Left ventricle myocardium inferior (tissue), 1 donor: ENCODE results near the gene KCNMB3. TPM values are rescaled to one million over a fixed set of nuclear protein-coding genes. Genes with fewer than 3 reads are reported as not detected.

Source experiments
- DNase-seq: peaks from one replicate; pipeline ENCODE4 v3.0.0-alpha.2; 2020
- H3K27ac ChIP-seq: fragments of 200-600 bp; replicated peaks from 2 replicates; pipeline ENCODE4 v1.8.0; 2021
- H3K27me3 ChIP-seq: fragments of 200-600 bp; 2 replicates; pipeline ENCODE4 v1.8.0; 2021; ENCODE audit warnings: low read depth
- H3K36me3 ChIP-seq: fragments of 200-600 bp; 2 replicates; pipeline ENCODE4 v1.8.0; 2021
- H3K4me1 ChIP-seq: fragments of 200-600 bp; 2 replicates; pipeline ENCODE4 v1.8.0; 2021
- H3K4me3 ChIP-seq: fragments of 200-600 bp; 2 replicates; pipeline ENCODE4 v1.8.0; 2021; ENCODE audit warnings: mild to moderate bottlenecking, moderate library complexity
- H3K9me3 ChIP-seq: fragments of 200-600 bp; replicated peaks from 2 replicates; pipeline ENCODE4 v1.8.0; 2021
- CTCF ChIP-seq: fragments of 200-600 bp; IDR thresholded peaks from 2 replicates; pipeline ENCODE4 v1.8.0; 2021; ENCODE audit warnings: antibody characterized with exemption, mild to moderate bottlenecking, borderline replicate concordance
- intact Hi-C: fragments of 100-400 bp; cut with micrococcal nuclease; formaldehyde crosslinking; loops from one replicate; pipeline ENCODE4 v1.11.0; 2022
- total RNA-seq: library from RNA; stranded (reverse); fragmentation: NEBNext Ultra II Directional; extraction: Animal tissue kit (Norgen Biotek cat#: 25700); gene quantifications from one replicate; pipeline ENCODE4 v1.2.1, GENCODE V29; 2021
- donor health status: DM: no; HTN: yes; CAD: no; lungs with severe emphysema.

KCNMB3 gene
- total RNA-seq, 1 donor from 2014 or later, result 0.96 TPM

DNA sequence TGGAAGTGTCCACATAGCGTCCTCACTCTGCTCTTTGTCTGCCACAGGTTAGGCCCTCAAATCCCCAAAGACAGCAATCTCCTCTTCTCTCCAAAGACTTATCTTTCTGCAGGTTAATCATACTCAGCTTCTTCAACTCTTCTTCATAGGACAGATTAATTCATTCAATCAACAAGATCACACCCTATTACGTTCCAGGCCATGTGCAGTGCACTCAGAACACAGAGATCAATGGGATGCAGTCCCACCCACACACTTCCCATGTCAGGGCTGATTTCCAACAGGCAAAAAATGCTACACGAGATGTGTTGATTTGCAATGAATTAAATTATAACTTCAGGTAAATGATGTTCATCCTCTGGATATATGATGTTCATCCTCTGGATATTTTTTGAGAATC lies 38.4 kb upstream of the KCNMB3 start:
- Histone ChIP-seq H3K36me3 (no peaks in the 10 kb centered on the region), H3K4me1 (no peaks in the 10 kb centered on the region), H3K9me3 (no peaks in the 10 kb centered on the region), H3K27ac (no peak overlapping the region), H3K27me3 (no peaks in the 10 kb centered on the region), H3K4me3 (no peak overlapping the region)
- DNase-seq, result no peak
- no peak for TF ChIP-seq CTCF
- intact Hi-C loops, result no loop called here

DNA sequence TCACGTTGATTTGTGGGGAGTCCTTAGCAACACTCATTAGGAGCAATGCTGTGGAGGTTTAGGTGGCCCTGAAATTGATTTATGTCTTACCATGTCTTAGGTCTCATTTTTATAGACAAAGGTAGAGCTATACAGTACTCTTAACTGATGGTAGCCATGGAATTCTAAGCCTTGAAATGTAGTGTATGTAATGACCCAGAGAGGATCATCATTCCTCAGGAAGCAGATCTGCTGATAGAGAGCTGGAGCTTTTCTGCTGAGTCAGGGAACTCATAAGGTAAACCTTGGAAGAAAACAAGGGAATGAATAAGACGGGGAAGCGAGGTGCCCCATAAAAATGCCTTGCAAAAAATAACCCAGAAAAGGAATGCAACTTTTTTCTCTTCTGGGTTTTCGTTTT lies 37.9 kb upstream of the KCNMB3 start:
- H3K4me1 ChIP-seq, result no peaks in the 10 kb centered on the region
- H3K4me3 ChIP-seq, result no peak overlapping the region
- TF ChIP-seq CTCF, result no peak
- H3K27ac ChIP-seq, result no peak overlapping the region
- intact Hi-C loops, result no loop called here
- DNase-seq, result no peak
- H3K36me3 ChIP-seq, result no peaks in the 10 kb centered on the region
- no peaks in the 10 kb centered on the region for H3K9me3 ChIP-seq
- no peaks in the 10 kb centered on the region for H3K27me3 ChIP-seq

DNA sequence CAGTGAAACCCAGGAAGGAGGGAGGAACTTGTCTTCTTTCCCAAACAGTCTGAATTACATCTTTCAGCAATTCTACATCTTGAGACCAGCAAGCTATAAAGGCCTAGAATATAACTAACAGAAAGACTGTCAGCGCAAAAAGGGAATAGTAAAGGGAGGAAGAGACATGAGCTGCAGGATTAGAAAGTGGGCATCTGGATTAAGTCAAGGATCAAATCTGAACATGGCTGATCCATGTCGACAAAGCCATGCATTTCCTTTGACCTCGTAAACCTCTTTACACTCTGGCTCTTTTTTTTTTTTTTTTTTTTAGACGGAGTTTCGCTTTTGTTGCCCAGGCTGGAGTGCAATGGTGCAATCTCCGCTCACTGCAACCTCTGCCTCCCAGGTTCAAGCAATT lies 35.4 kb upstream of the KCNMB3 start:
- no peaks in the 10 kb centered on the region for H3K4me1 ChIP-seq
- H3K9me3 ChIP-seq, result no peaks in the 10 kb centered on the region
- TF ChIP-seq CTCF, result no peak
- peaks cover 5% of the 10 kb centered on the region for H3K27me3 ChIP-seq
- no peaks in the 10 kb centered on the region for H3K36me3 ChIP-seq
- no peak for DNase-seq
- no peak overlapping the region for H3K4me3 ChIP-seq
- no peak overlapping the region for H3K27ac ChIP-seq
- intact Hi-C loops, result no loop called here

DNA sequence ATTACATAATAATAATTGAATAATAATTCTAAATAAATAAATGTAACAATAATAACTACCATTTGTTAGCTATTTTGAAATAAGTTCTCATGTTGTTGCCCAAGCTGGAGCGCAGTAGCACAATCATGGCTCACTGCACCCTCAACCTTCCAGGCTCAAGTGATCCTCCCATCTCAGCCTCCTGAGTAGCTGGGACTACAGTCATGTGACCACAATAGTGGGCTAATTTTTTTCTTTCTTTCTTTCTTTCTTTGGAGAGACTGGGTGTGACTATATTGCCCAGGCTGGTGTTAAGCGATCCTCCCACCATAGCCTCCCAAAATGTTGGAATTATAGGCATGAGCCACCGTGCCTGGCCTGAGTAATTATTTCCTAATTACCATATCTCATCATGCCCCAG lies 30.9 kb upstream of the KCNMB3 start:
- no peak for DNase-seq
- intact Hi-C loops, result no loop called here
- Histone ChIP-seq H3K36me3 (no peaks in the 10 kb centered on the region), H3K9me3 (no peaks in the 10 kb centered on the region), H3K4me3 (no peak overlapping the region), H3K4me1 (no peaks in the 10 kb centered on the region), H3K27me3 (peaks cover 19% of the 10 kb centered on the region), H3K27ac (no peak overlapping the region)
- TF ChIP-seq CTCF, result no peak

- TF ChIP-seq CTCF, result no peak
Measured at GRCh38 chr3:179279837-179280236, 28.9 kb upstream of the KCNMB3 start.

More at GRCh38 chr3:179279837-179280236, 28.9 kb upstream of the KCNMB3 start:
- intact Hi-C loops, result no loop called here
- DNase-seq, result no peak
- no peaks in the 10 kb centered on the region for H3K4me1 ChIP-seq
- H3K27me3 ChIP-seq, result peaks cover 19% of the 10 kb centered on the region
- no peaks in the 10 kb centered on the region for H3K36me3 ChIP-seq
- H3K27ac ChIP-seq, result no peak overlapping the region
- no peak overlapping the region for H3K4me3 ChIP-seq
- H3K9me3 ChIP-seq, result no peaks in the 10 kb centered on the region
